HepG2 (cell line): ENCODE measurements around the gene SERINC2. TPM values are rescaled to one million over a fixed set of nuclear protein-coding genes. Genes with fewer than 3 reads are reported as not detected.

Experiments
- ATAC-seq: fragments of 200-7000 bp; cut with Tn5 transposase; 3 replicates; pipeline ENCODE4 v1.9.1; 2020; ENCODE audit warnings: mild to moderate bottlenecking, moderate library complexity
- BruUV-seq: library from RNA; stranded (reverse); fragments of 400-500 nt; replicated peaks from 2 replicates; lab custom pipeline; 2021; lab: Mats Ljungman, UMichigan
- CTCF ChIA-PET: fragments of 300-600 bp; formaldehyde crosslinking; extraction: SDS; loops from one replicate; lab custom pipeline; 2021; ENCODE audit warnings: low total read pairs, inconsistent platforms, low intra/inter-chr PET ratio; lab: Yijun Ruan, JAX
- POLR2A ChIA-PET: fragments of 350-600 bp; sonication (Branson Sonifier 250); formaldehyde crosslinking; loops from one replicate; lab custom pipeline; 2020; ENCODE audit warnings: antibody characterized with exemption, inconsistent platforms; lab: Yijun Ruan, JAX
- DNase-seq: peaks from one replicate; pipeline ENCODE4 v3.0.0-alpha.2; 2015; ENCODE audit warnings: low spot score
- FAIRE-seq: peaks from 3 replicates; lab custom pipeline; 2011; peaks lifted over from hg19 to GRCh38; lab: Jason Lieb, UNC
- H2AFZ ChIP-seq: one replicate; pipeline ENCODE4 v1.6.1; 2011; ENCODE audit warnings: low read length, inconsistent platforms
- H3K27ac ChIP-seq: fragments of 300-600 bp; 3 replicates; pipeline ENCODE4 v1.8.0; 2011; ENCODE audit warnings: mixed run types, mild to moderate bottlenecking, mixed read lengths, low read length, inconsistent platforms; ENCODE audit not compliant: insufficient read depth; ENCODE audit errors: extremely low read length
- H3K27me3 ChIP-seq, 2 experiments: fragments of 200-600 bp in 1 of 2; 2 replicates in 1 of 2; 3 replicates in 1 of 2; pipeline versions ENCODE4 v1.6.0 to v1.8.0; 2011; ENCODE audit warnings: low read length in 2 of 2, mild to moderate bottlenecking in 2 of 2, moderate library complexity in 2 of 2, inconsistent platforms in 1 of 2; ENCODE audit not compliant: insufficient read depth in 2 of 2, control insufficient read depth in 1 of 2
- H3K36me3 ChIP-seq, 2 experiments: fragments of 200-600 bp in 1 of 2; replicated peaks in 1 of 2; 2 replicates in 1 of 2; 3 replicates in 1 of 2; pipeline versions ENCODE4 v1.5.1 to v1.8.0; 2011; ENCODE audit warnings: low read length in 2 of 2, inconsistent platforms in 1 of 2; ENCODE audit not compliant: insufficient read depth in 2 of 2, control insufficient read depth in 1 of 2
- H3K4me1 ChIP-seq: 2 replicates; pipeline ENCODE4 v1.5.1; 2012; ENCODE audit warnings: low read length, inconsistent platforms; ENCODE audit not compliant: insufficient read depth
- H3K4me2 ChIP-seq: 2 replicates; pipeline ENCODE4 v1.6.0; 2011; ENCODE audit warnings: low read depth, low read length, inconsistent platforms
- H3K4me3 ChIP-seq, 3 experiments: fragments of 200-600 bp in 1 of 3; sonication (generic), shearing (Covaris generic) in 1 of 3; replicated peaks in 1 of 3; 2 replicates each; pipeline ENCODE4 v1.5.1; 2011 to 2016; ENCODE audit warnings: low read length in 3 of 3, inconsistent platforms in 2 of 3, low read depth in 2 of 3, mild to moderate bottlenecking in 2 of 3, control low read depth in 1 of 3, mixed read lengths in 1 of 3; ENCODE audit not compliant: insufficient read depth in 1 of 3
- H3K79me2 ChIP-seq: one replicate; pipeline ENCODE4 v1.6.1; 2011; ENCODE audit warnings: low read length, inconsistent platforms; ENCODE audit not compliant: insufficient read depth
- H3K9ac ChIP-seq: 2 replicates; pipeline ENCODE4 v1.6.0; 2011; ENCODE audit warnings: mild to moderate bottlenecking, low read depth, low read length, inconsistent platforms; ENCODE audit not compliant: insufficient read depth
- H3K9me3 ChIP-seq: 2 replicates; pipeline ENCODE4 v1.5.1; 2012; ENCODE audit warnings: mild to moderate bottlenecking, low read length
- H4K20me1 ChIP-seq: 2 replicates; pipeline ENCODE4 v1.6.0; 2011; ENCODE audit warnings: inconsistent platforms, mild to moderate bottlenecking, low read length, moderate library complexity; ENCODE audit not compliant: insufficient read depth
- ATF7-NPFF ChIP-seq: sonication (generic); formaldehyde crosslinking; IDR thresholded peaks from 2 replicates; pipeline ENCODE4 v1.8.1; 2023; ENCODE audit warnings: mild to moderate bottlenecking, low read depth, missing genetic modification reagents, moderate library complexity
- BCL6 ChIP-seq: IDR thresholded peaks from 2 replicates; pipeline ENCODE4 v1.6.1; 2016; ENCODE audit warnings: missing genetic modification reagents, missing compliant biosample characterization
- CC2D1A ChIP-seq: sonication (generic); formaldehyde crosslinking; IDR thresholded peaks from 2 replicates; pipeline ENCODE4 v1.8.1; 2023; ENCODE audit warnings: mild to moderate bottlenecking, missing genetic modification reagents
- CEBPG ChIP-seq: IDR thresholded peaks from 2 replicates; pipeline ENCODE4 v1.6.1; 2016
- CREB1 ChIP-seq, 2 experiments: fragments of 450-650 bp in 1 of 2; IDR thresholded peaks; 2 replicates each; pipeline ENCODE4 v1.6.1; 2016 to 2017; ENCODE audit warnings: control low read depth in 1 of 2, mild to moderate bottlenecking in 1 of 2, missing compliant biosample characterization in 1 of 2, missing genetic modification characterization in 1 of 2
- DR1 ChIP-seq: sonication (generic); formaldehyde crosslinking; IDR thresholded peaks from 2 replicates; pipeline ENCODE4 v1.8.0; 2021; ENCODE audit warnings: mild to moderate bottlenecking, missing genetic modification reagents, inconsistent platforms
- FOSL1 ChIP-seq: sonication (generic); formaldehyde crosslinking; IDR thresholded peaks from 2 replicates; pipeline ENCODE4 v1.9.0; 2021; ENCODE audit warnings: missing genetic modification reagents, borderline replicate concordance
- FOSL2 ChIP-seq: sonication (generic); formaldehyde crosslinking; IDR thresholded peaks from 2 replicates; pipeline ENCODE4 v1.4.0; 2020; ENCODE audit warnings: missing genetic modification reagents
- NR2F2 ChIP-seq: IDR thresholded peaks from 2 replicates; pipeline ENCODE4 v1.6.1; 2012; ENCODE audit warnings: low read depth, inconsistent platforms, borderline replicate concordance
- SKI ChIP-seq: fragments of 450-650 bp; IDR thresholded peaks from one replicate; pipeline ENCODE4 v1.6.1; 2018; ENCODE audit warnings: mild to moderate bottlenecking; ENCODE audit not compliant: partially characterized antibody
- TBL1XR1 ChIP-seq: fragments of 150-350 bp; IDR thresholded peaks from 2 replicates; pipeline ENCODE4 v1.6.1; 2014; ENCODE audit warnings: borderline replicate concordance, low read length; ENCODE audit not compliant: partially characterized antibody
- ZBTB42 ChIP-seq: sonication (generic); formaldehyde crosslinking; IDR thresholded peaks from 2 replicates; pipeline ENCODE4 v1.5.0; 2020; ENCODE audit warnings: mild to moderate bottlenecking, missing genetic modification reagents
- ZNF292 ChIP-seq: sonication (generic); formaldehyde crosslinking; IDR thresholded peaks from 2 replicates; pipeline ENCODE4 v1.8.1; 2022; ENCODE audit warnings: mild to moderate bottlenecking, low read depth, missing genetic modification reagents, borderline replicate concordance
- ZNF816 ChIP-seq: sonication (generic); formaldehyde crosslinking; IDR thresholded peaks from 2 replicates; pipeline ENCODE4 v1.8.0; 2022; ENCODE audit warnings: missing genetic modification reagents, mild to moderate bottlenecking, borderline replicate concordance
- WGBS: methylation state at CpG from one replicate; pipeline ENCODE4 v1.1.6; 2017; ENCODE audit warnings: low lambda C conversion rate; 5-methylcytosine and 5-hydroxymethylcytosine counted together
- in situ Hi-C: cut with HindIII; loops from 2 replicates; pipeline ENCODE4 v1.10.0; 2017; ENCODE audit warnings: low pct_unique_long_range_greater_than_20kb; ENCODE audit not compliant: extremely low pct_ligation_motif_present
- intact Hi-C: fragments of 100-400 bp; cut with micrococcal nuclease; formaldehyde crosslinking; loops from one replicate; pipeline ENCODE4 v1.10.0; 2022; ENCODE audit not compliant: unreplicated experiment
- polyA plus RNA-seq, 8 experiments: library from polyadenylated mRNA; depleted of rRNA in 3 of 8; stranded (reverse) in 7 of 8; unstranded in 1 of 8; fragments of >200 nt; fragmentation: Illumina TruSeq in 4 of 8; extraction: Trizol in 4 of 8; gene quantifications; 2 replicates each; pipeline versions ENCODE4 v1.2.1 to v1.2.3, GENCODE V29; 2011 to 2016; ENCODE audit warnings: low read depth in 4 of 8, missing spikeins in 1 of 8, mixed read lengths in 1 of 8; ENCODE audit not compliant: insufficient read depth in 1 of 8
- total RNA-seq, 5 experiments: library from RNA; depleted of rRNA; stranded (reverse); fragments of >200 nt; fragmentation: Illumina TruSeq; extraction: Trizol; gene quantifications; 2 replicates each; pipeline ENCODE4 v1.2.3, GENCODE V29; 2016; ENCODE audit warnings: low read depth in 1 of 5
- TF ChIP-seq, protein P1 (sequence below): sonication (generic); formaldehyde crosslinking; IDR thresholded peaks from 2 replicates; pipeline ENCODE4 v1.4.0; 2020; ENCODE audit warnings: missing genetic modification reagents
- TF ChIP-seq, protein P2 (sequence below): fragments of 450-650 bp; IDR thresholded peaks from 2 replicates; pipeline ENCODE4 v1.6.1; 2016
- TF ChIP-seq, protein P3 (sequence below): sonication (generic); formaldehyde crosslinking; IDR thresholded peaks from 2 replicates; pipeline ENCODE4 v1.5.0; 2020; ENCODE audit warnings: mild to moderate bottlenecking, missing genetic modification reagents, moderate library complexity

SERINC2 gene
- total and polyA plus RNA-seq, 2 of the 13 experiments (the other 11 are each of a cell fraction or from before 2014, with no cell fraction given), result 4.8 to 126 TPM

DNA sequence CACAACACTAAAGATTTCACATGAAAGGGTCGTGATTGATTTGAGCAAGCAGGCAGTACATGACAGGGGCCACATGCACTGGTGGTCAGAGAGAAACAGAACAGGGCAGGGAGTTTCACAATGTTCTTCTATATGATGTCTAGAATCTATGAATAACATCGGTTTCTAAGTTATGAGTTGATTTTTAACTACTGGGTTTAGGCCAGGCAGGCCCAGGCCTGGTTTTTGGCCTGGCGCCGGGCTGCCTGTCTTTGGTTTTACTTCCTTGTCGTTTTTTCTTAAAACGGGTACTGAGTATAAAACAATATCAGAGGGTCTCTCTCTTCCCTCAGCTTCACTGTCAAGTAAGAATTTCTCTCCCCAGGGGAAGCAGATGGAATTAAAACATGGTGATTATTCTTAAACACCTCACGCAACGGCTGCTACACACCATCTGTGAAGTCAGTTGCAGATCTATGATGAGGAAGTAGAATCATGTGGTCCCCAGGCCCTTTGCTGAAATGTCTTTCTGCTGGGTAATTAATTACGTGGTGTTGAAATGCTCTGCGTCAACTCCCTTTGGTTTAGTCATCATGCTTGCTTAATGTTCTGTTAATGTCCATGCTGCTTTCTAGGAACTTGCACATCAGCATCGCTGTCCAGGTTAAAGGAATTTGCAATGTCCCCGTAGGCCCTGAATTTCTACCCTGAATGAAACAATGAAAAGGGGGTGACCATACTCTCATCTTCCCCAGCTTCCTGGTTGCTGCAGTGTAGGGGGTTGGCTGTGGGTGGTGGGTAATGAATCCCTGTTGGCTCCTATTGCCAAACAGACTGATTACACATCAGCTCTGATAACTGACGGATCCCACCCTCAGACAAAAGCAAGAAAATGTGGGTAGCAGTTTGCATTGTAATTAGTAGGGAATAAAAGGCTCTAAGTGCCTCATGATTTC, 70.3 kb downstream of the SERINC2 start:
- peak overlapping the region in 2 of 3 experiments; percentile 29 to 31; a peak in 3 of 6 replicates for H3K4me3 ChIP-seq
- FAIRE-seq, result no peak
- H3K27me3 ChIP-seq, result no peaks in the 10 kb centered on the region; a peak in 1 of 5 replicates
- H3K79me2 ChIP-seq, result no peaks in the 10 kb centered on the region
- intact Hi-C loops (no loop called here), in situ Hi-C loops (no loop called here)
- H2AFZ ChIP-seq, result no peak overlapping the region
- 4% methylated on average over 13 of the region's 13 CpGs for WGBS
- H3K4me2 ChIP-seq, result peak overlapping the region; percentile 62
- H3K36me3 ChIP-seq, result no peaks in the 10 kb centered on the region
- BruUV-seq, result no TSS peak
- H4K20me1 ChIP-seq, result no peaks in the 10 kb centered on the region
- peak overlapping the region; percentile 9; the same call in 1 of the 2 replicates for H3K9ac ChIP-seq
- POLR2A ChIA-PET, result interaction anchor here (1.2 kb wide), 1 partner anchor 26 kb away, joined by 3 read pairs; no protein-coding TSS in a partner anchor
- 0 out of 2 replicates have a peak, but pooled peaks cover 5% of the 10 kb centered on the region for H3K9me3 ChIP-seq
- H3K4me1 ChIP-seq, result peaks cover 48% of the 10 kb centered on the region
- peak; percentile 57 for ATAC-seq
- H3K27ac ChIP-seq, result no peak overlapping the region
- no peak for DNase-seq
- CTCF ChIA-PET, result no interaction called here
- TF ChIP-seq FOSL2 (CRISPR knock-in tag) (peak; percentile 82), SKI (peak; percentile 24), ZNF292 (CRISPR knock-in tag) (no peak), ZBTB42 (no peak), CEBPG (CRISPR knock-in tag) (peak; percentile 41; the same call in 1 of the 2 replicates), CC2D1A (CRISPR knock-in tag) (no peak), BCL6 (peak; percentile 100), DR1 (CRISPR knock-in tag) (no peak), CREB1 (IDR thresholded peaks at IDR 0.05) (peak; percentile 33), CREB1 (CRISPR knock-in tag; IDR thresholded peaks at IDR 0.05) (peak; percentile 72), NR2F2 (no peak), FOSL1 (CRISPR knock-in tag) (no peak; the same call in 1 of the 2 replicates), TBL1XR1 (peak; percentile 80), ZNF816 (no peak), ATF7-NPFF (CRISPR knock-in tag) (no peak)
- TF ChIP-seq, protein P1, sequence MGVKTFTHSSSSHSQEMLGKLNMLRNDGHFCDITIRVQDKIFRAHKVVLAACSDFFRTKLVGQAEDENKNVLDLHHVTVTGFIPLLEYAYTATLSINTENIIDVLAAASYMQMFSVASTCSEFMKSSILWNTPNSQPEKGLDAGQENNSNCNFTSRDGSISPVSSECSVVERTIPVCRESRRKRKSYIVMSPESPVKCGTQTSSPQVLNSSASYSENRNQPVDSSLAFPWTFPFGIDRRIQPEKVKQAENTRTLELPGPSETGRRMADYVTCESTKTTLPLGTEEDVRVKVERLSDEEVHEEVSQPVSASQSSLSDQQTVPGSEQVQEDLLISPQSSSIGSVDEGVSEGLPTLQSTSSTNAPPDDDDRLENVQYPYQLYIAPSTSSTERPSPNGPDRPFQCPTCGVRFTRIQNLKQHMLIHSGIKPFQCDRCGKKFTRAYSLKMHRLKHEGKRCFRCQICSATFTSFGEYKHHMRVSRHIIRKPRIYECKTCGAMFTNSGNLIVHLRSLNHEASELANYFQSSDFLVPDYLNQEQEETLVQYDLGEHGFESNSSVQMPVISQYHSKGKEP, result no peak
- TF ChIP-seq, protein P2, sequence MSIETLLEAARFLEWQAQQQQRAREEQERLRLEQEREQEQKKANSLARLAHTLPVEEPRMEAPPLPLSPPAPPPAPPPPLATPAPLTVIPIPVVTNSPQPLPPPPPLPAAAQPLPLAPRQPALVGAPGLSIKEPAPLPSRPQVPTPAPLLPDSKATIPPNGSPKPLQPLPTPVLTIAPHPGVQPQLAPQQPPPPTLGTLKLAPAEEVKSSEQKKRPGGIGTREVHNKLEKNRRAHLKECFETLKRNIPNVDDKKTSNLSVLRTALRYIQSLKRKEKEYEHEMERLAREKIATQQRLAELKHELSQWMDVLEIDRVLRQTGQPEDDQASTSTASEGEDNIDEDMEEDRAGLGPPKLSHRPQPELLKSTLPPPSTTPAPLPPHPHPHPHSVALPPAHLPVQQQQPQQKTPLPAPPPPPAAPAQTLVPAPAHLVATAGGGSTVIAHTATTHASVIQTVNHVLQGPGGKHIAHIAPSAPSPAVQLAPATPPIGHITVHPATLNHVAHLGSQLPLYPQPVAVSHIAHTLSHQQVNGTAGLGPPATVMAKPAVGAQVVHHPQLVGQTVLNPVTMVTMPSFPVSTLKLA, result no peak
- TF ChIP-seq, protein P3, sequence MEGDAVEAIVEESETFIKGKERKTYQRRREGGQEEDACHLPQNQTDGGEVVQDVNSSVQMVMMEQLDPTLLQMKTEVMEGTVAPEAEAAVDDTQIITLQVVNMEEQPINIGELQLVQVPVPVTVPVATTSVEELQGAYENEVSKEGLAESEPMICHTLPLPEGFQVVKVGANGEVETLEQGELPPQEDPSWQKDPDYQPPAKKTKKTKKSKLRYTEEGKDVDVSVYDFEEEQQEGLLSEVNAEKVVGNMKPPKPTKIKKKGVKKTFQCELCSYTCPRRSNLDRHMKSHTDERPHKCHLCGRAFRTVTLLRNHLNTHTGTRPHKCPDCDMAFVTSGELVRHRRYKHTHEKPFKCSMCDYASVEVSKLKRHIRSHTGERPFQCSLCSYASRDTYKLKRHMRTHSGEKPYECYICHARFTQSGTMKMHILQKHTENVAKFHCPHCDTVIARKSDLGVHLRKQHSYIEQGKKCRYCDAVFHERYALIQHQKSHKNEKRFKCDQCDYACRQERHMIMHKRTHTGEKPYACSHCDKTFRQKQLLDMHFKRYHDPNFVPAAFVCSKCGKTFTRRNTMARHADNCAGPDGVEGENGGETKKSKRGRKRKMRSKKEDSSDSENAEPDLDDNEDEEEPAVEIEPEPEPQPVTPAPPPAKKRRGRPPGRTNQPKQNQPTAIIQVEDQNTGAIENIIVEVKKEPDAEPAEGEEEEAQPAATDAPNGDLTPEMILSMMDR, result no peak
